K562 (cell line): ENCODE data around the gene BEST1. TPM values are rescaled to one million over a fixed set of nuclear protein-coding genes. Genes with fewer than 3 reads are reported as not detected.

ENCODE experiments used
- ATAC-seq: fragments of 200-7000 bp; cut with Tn5 transposase; 3 replicates; pipeline ENCODE4 v1.9.1; 2020; ENCODE audit warnings: moderate library complexity
- BruUV-seq: library from RNA; stranded (reverse); fragments of 400-500 nt; replicated peaks from 2 replicates; lab custom pipeline; 2021; lab: Mats Ljungman, UMichigan
- CTCF ChIA-PET: fragments of 300-600 bp; formaldehyde crosslinking; extraction: SDS; loops from one replicate; lab custom pipeline; 2021; ENCODE audit warnings: low intra/inter-chr PET ratio; lab: Yijun Ruan, JAX
- POLR2A ChIA-PET: fragments of 300-600, 350-650 bp; sonication (Branson Sonifier 250); formaldehyde crosslinking; extraction: SDS; loops from one replicate; lab custom pipeline; 2021; ENCODE audit warnings: antibody characterized with exemption, inconsistent platforms; lab: Yijun Ruan, JAX
- DNase-seq, 4 experiments: peaks; one replicate each; pipeline versions ENCODE4 v3.0.0 to v3.0.0-alpha.2; 2011 to 2018; ENCODE audit warnings: low spot score in 3 of 4, mixed read lengths in 3 of 4; ENCODE audit errors: extremely low read depth in 1 of 4
- FAIRE-seq: peaks from 2 replicates; lab custom pipeline; 2011; peaks lifted over from hg19 to GRCh38; lab: Jason Lieb, UNC
- H2AFZ ChIP-seq: 2 replicates; pipeline ENCODE4 v1.6.0; 2011; ENCODE audit warnings: low read depth, low read length, control low read depth, inconsistent platforms
- H3K27ac ChIP-seq: fragments of 200-600 bp; 3 replicates; pipeline ENCODE4 v1.8.0; 2011; ENCODE audit warnings: low read depth, mild to moderate bottlenecking, control low read depth, inconsistent platforms, low read length, moderate library complexity, mixed read lengths; ENCODE audit errors: extremely low read depth
- H3K27me3 ChIP-seq, 2 experiments: fragments of 300-600 bp in 1 of 2; 2 replicates in 1 of 2; 3 replicates in 1 of 2; pipeline versions ENCODE4 v1.6.0 to v1.8.0; 2011; ENCODE audit warnings: inconsistent platforms in 2 of 2, low read length in 2 of 2, mild to moderate bottlenecking in 1 of 2, mixed read lengths in 1 of 2, moderate library complexity in 1 of 2; ENCODE audit not compliant: control insufficient read depth in 2 of 2, insufficient read depth in 2 of 2
- H3K36me3 ChIP-seq: fragments of 300-600 bp; 3 replicates; pipeline ENCODE4 v1.8.0; 2011; ENCODE audit warnings: mild to moderate bottlenecking, low read length, inconsistent platforms; ENCODE audit not compliant: control insufficient read depth, insufficient read depth
- H3K4me1 ChIP-seq, 2 experiments: fragments of 200-600 bp in 1 of 2; replicated peaks in 1 of 2; 2 replicates in 1 of 2; 3 replicates in 1 of 2; pipeline versions ENCODE4 v1.5.1 to v1.8.0; 2011; ENCODE audit warnings: inconsistent platforms in 2 of 2, low read length in 2 of 2, mild to moderate bottlenecking in 1 of 2, mixed read lengths in 1 of 2, moderate library complexity in 1 of 2; ENCODE audit not compliant: control insufficient read depth in 2 of 2, insufficient read depth in 2 of 2
- H3K4me2 ChIP-seq: 2 replicates; pipeline ENCODE4 v1.6.1; 2011; ENCODE audit warnings: low read length, control low read depth, inconsistent platforms, mixed read lengths; ENCODE audit not compliant: insufficient read depth
- H3K4me3 ChIP-seq: fragments of 200-600 bp; sonication (generic), shearing (Covaris generic); 2 replicates; pipeline ENCODE4 v1.5.1; 2016; ENCODE audit warnings: control low read depth, inconsistent platforms
- H3K79me2 ChIP-seq: fragments of 200-600 bp; 3 replicates; pipeline ENCODE4 v1.8.0; 2011; ENCODE audit warnings: low read length, inconsistent platforms; ENCODE audit not compliant: control insufficient read depth, insufficient read depth
- H3K9ac ChIP-seq, 2 experiments: 2 replicates each; pipeline versions ENCODE4 v1.6.0 to v1.6.1; 2011; ENCODE audit warnings: low read depth in 2 of 2, low read length in 2 of 2, control low read depth in 1 of 2, inconsistent platforms in 1 of 2, mild to moderate bottlenecking in 1 of 2, mixed read lengths in 1 of 2; ENCODE audit not compliant: insufficient read depth in 1 of 2
- H3K9me1 ChIP-seq: one replicate; pipeline ENCODE4 v1.6.0; 2011; ENCODE audit warnings: inconsistent platforms, mild to moderate bottlenecking, low read length, moderate library complexity; ENCODE audit not compliant: control insufficient read depth, insufficient read depth
- H3K9me3 ChIP-seq: replicated peaks from 2 replicates; pipeline ENCODE4 v1.5.1; 2011; ENCODE audit warnings: low read depth, low read length, inconsistent platforms; ENCODE audit not compliant: control insufficient read depth, insufficient read depth
- H4K20me1 ChIP-seq: replicated peaks from 2 replicates; pipeline ENCODE4 v1.6.1; 2011; ENCODE audit warnings: low read length, inconsistent platforms, mixed read lengths; ENCODE audit not compliant: control insufficient read depth, insufficient read depth
- ARNT ChIP-seq, 2 experiments: fragments of 450-650 bp; IDR thresholded peaks; 2 replicates each; pipeline ENCODE4 v1.6.1; 2016; ENCODE audit warnings: mild to moderate bottlenecking in 1 of 2
- CBX3 ChIP-seq, 2 experiments: IDR thresholded peaks; 1 replicate in 1 of 2; 2 replicates in 1 of 2; pipeline ENCODE4 v1.6.1; 2012; ENCODE audit warnings: inconsistent platforms in 2 of 2, low read length in 2 of 2, borderline replicate concordance in 1 of 2, control low read depth in 1 of 2
- CEBPB ChIP-seq: fragments of 450-650 bp; IDR thresholded peaks from 2 replicates; pipeline ENCODE4 v1.6.1; 2016; ENCODE audit warnings: missing genetic modification characterization, missing compliant biosample characterization
- ZNF75A ChIP-seq: fragments of 450-650 bp; formaldehyde crosslinking; IDR thresholded peaks from 2 replicates; pipeline ENCODE4 v1.4.0; 2020; ENCODE audit warnings: mild to moderate bottlenecking
- WGBS: fragments of 100-300 bp; shearing (Covaris generic); methylation state at CpG from one replicate; pipeline ENCODE4 v1.1.6; 2016; ENCODE audit warnings: low coverage, mixed read lengths; ENCODE audit not compliant: insufficient coverage; ENCODE audit errors: missing lambda C conversion rate; 5-methylcytosine and 5-hydroxymethylcytosine counted together
- in situ Hi-C: fragments of 300-500 bp; cut with MboI; formaldehyde crosslinking; loops from 4 replicates; pipeline ENCODE4 v1.15.0; 2018; ENCODE audit warnings: inconsistent platforms, mixed read lengths
- intact Hi-C: fragments of 100-400 bp; cut with micrococcal nuclease; formaldehyde crosslinking; loops from 2 replicates; pipeline ENCODE4 v1.14.2; 2022
- polyA plus RNA-seq, 8 experiments: library from polyadenylated mRNA; depleted of rRNA in 4 of 8; stranded (reverse) in 5 of 8; unstranded in 3 of 8; fragments of >200 nt; fragmentation: Nextera tagmentation in 2 of 8; fragmentation: Illumina TruSeq in 1 of 8; extraction: Ambion mirVana in 2 of 8; extraction: Trizol in 1 of 8; gene quantifications; 2 replicates each; pipeline versions ENCODE4 v1.2.1 to v1.2.3, GENCODE V29; 2011 to 2014; ENCODE audit warnings: inconsistent platforms in 1 of 8, missing spikeins in 1 of 8
- total RNA-seq, 7 experiments: library from RNA; depleted of rRNA in 6 of 7; stranded (reverse); fragments of >200 nt in 6 of 7; fragmentation: Illumina TruSeq in 2 of 7; extraction: Trizol in 2 of 7; gene quantifications; 2 replicates each; pipeline versions ENCODE4 v1.2.1 to v1.2.3, GENCODE V29; 2011 to 2021; ENCODE audit warnings: low replicate concordance in 1 of 7
- TF ChIP-seq, protein P1 (sequence below): fragments of 450-650 bp; IDR thresholded peaks from 2 replicates; pipeline ENCODE4 v1.6.1; 2016; ENCODE audit warnings: mild to moderate bottlenecking, moderate library complexity
- TF ChIP-seq, protein P2 (sequence below): fragments of 250-450 bp; sonication (Bioruptor Pico); IDR thresholded peaks from 2 replicates; pipeline ENCODE4 v1.8.0; 2021; ENCODE audit warnings: moderate library complexity, mild to moderate bottlenecking, inconsistent platforms

Gene BEST1
- total and polyA plus RNA-seq, 9 of the 15 experiments (the other 6 are each of a cell fraction or from before 2014, with no cell fraction given), result 0.07 to 1.3 (median 0.40) TPM

DNA sequence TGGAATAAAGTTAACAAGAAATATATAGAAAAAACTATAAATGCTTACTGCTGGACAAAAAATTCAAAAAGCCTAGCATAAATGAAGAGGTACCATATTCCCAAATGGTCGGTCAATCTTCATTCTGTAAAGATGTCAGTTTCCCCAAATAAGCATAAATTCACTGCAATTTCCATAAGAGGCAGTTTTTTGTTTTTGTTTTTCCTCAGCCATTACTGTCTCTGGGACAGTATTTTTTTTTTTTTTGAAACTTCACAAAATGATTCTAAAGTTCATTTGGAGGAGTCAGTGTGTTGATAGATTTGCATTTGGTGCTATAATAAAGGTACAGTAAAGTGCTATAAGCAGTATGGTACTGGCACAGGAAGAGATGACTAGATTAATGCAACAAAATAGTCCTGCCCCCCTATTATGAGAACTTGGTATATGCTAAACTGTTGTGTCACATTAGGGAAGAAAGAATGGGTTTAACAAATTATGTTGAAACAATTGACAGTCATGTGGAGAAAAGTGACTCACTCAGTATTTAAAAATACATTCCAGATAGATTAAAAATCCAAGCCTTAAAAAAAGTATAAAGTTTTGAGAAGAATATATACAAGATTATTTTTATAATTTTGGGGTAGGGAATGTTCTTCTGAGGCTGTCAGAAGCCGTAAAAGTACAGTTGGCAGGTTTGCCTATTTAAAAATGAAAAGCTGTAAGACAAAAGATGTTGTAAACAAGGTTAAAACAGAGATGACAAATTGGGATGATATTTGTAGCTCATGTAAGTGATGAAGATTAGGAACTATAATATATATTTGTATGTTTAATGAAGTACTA, 19.9 kb downstream of the BEST1 start:
- H3K27ac ChIP-seq, result peak overlapping the region; percentile 89
- in situ Hi-C loops (loop anchor here (5.0 kb wide), 1 partner anchor 57 kb away; no protein-coding TSS in a partner anchor), intact Hi-C loops (loop anchor here (5.0 kb wide), 1 partner anchor 82 kb away; no protein-coding TSS in a partner anchor)
- H3K4me2 ChIP-seq, result peak overlapping the region; percentile 10; the same call in 1 of the 2 replicates
- H3K79me2 ChIP-seq, result peaks cover 73% of the 10 kb centered on the region
- H3K9me3 ChIP-seq, result no peaks in the 10 kb centered on the region
- ATAC-seq, result no peak
- H3K36me3 ChIP-seq, result peaks cover 18% of the 10 kb centered on the region
- H3K27me3 ChIP-seq, result no peaks in the 10 kb centered on the region
- WGBS, result 61% methylated on average over 2 of the region's 2 CpGs
- FAIRE-seq, result no peak
- peak overlapping the region in 1 of 2 experiments; percentile 92; a peak in 3 of 4 replicates for H3K9ac ChIP-seq
- CTCF ChIA-PET, result no interaction called here
- POLR2A ChIA-PET, result interaction anchor here (0.5 to 11.8 kb wide), 12 partner anchors 7 to 154 kb away, joined by 3 to 327 read pairs (median 11); partner anchors contain the start of genes BEST1 and INCENP
- BruUV-seq, result no TSS peak
- peak overlapping the region; percentile 80 for H3K4me3 ChIP-seq
- DNase-seq, result no peak
- peaks cover 19% of the 10 kb centered on the region for H4K20me1 ChIP-seq
- no peaks in the 10 kb centered on the region for H3K9me1 ChIP-seq
- H3K4me1 ChIP-seq, result peaks cover 45 to 53% of the 10 kb centered on the region in 2 experiments
- H2AFZ ChIP-seq, result no peak overlapping the region
- TF ChIP-seq, protein P1, sequence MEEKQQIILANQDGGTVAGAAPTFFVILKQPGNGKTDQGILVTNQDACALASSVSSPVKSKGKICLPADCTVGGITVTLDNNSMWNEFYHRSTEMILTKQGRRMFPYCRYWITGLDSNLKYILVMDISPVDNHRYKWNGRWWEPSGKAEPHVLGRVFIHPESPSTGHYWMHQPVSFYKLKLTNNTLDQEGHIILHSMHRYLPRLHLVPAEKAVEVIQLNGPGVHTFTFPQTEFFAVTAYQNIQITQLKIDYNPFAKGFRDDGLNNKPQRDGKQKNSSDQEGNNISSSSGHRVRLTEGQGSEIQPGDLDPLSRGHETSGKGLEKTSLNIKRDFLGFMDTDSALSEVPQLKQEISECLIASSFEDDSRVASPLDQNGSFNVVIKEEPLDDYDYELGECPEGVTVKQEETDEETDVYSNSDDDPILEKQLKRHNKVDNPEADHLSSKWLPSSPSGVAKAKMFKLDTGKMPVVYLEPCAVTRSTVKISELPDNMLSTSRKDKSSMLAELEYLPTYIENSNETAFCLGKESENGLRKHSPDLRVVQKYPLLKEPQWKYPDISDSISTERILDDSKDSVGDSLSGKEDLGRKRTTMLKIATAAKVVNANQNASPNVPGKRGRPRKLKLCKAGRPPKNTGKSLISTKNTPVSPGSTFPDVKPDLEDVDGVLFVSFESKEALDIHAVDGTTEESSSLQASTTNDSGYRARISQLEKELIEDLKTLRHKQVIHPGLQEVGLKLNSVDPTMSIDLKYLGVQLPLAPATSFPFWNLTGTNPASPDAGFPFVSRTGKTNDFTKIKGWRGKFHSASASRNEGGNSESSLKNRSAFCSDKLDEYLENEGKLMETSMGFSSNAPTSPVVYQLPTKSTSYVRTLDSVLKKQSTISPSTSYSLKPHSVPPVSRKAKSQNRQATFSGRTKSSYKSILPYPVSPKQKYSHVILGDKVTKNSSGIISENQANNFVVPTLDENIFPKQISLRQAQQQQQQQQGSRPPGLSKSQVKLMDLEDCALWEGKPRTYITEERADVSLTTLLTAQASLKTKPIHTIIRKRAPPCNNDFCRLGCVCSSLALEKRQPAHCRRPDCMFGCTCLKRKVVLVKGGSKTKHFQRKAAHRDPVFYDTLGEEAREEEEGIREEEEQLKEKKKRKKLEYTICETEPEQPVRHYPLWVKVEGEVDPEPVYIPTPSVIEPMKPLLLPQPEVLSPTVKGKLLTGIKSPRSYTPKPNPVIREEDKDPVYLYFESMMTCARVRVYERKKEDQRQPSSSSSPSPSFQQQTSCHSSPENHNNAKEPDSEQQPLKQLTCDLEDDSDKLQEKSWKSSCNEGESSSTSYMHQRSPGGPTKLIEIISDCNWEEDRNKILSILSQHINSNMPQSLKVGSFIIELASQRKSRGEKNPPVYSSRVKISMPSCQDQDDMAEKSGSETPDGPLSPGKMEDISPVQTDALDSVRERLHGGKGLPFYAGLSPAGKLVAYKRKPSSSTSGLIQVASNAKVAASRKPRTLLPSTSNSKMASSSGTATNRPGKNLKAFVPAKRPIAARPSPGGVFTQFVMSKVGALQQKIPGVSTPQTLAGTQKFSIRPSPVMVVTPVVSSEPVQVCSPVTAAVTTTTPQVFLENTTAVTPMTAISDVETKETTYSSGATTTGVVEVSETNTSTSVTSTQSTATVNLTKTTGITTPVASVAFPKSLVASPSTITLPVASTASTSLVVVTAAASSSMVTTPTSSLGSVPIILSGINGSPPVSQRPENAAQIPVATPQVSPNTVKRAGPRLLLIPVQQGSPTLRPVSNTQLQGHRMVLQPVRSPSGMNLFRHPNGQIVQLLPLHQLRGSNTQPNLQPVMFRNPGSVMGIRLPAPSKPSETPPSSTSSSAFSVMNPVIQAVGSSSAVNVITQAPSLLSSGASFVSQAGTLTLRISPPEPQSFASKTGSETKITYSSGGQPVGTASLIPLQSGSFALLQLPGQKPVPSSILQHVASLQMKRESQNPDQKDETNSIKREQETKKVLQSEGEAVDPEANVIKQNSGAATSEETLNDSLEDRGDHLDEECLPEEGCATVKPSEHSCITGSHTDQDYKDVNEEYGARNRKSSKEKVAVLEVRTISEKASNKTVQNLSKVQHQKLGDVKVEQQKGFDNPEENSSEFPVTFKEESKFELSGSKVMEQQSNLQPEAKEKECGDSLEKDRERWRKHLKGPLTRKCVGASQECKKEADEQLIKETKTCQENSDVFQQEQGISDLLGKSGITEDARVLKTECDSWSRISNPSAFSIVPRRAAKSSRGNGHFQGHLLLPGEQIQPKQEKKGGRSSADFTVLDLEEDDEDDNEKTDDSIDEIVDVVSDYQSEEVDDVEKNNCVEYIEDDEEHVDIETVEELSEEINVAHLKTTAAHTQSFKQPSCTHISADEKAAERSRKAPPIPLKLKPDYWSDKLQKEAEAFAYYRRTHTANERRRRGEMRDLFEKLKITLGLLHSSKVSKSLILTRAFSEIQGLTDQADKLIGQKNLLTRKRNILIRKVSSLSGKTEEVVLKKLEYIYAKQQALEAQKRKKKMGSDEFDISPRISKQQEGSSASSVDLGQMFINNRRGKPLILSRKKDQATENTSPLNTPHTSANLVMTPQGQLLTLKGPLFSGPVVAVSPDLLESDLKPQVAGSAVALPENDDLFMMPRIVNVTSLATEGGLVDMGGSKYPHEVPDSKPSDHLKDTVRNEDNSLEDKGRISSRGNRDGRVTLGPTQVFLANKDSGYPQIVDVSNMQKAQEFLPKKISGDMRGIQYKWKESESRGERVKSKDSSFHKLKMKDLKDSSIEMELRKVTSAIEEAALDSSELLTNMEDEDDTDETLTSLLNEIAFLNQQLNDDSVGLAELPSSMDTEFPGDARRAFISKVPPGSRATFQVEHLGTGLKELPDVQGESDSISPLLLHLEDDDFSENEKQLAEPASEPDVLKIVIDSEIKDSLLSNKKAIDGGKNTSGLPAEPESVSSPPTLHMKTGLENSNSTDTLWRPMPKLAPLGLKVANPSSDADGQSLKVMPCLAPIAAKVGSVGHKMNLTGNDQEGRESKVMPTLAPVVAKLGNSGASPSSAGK, result no peak
- TF ChIP-seq ZNF75A (CRISPR knock-in tag), result 0 out of 2 replicates have a peak, but pooled peaks have one; percentile 12
- TF ChIP-seq, protein P2, sequence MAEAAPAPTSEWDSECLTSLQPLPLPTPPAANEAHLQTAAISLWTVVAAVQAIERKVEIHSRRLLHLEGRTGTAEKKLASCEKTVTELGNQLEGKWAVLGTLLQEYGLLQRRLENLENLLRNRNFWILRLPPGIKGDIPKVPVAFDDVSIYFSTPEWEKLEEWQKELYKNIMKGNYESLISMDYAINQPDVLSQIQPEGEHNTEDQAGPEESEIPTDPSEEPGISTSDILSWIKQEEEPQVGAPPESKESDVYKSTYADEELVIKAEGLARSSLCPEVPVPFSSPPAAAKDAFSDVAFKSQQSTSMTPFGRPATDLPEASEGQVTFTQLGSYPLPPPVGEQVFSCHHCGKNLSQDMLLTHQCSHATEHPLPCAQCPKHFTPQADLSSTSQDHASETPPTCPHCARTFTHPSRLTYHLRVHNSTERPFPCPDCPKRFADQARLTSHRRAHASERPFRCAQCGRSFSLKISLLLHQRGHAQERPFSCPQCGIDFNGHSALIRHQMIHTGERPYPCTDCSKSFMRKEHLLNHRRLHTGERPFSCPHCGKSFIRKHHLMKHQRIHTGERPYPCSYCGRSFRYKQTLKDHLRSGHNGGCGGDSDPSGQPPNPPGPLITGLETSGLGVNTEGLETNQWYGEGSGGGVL (CRISPR knock-in tag), result 0 out of 2 replicates have a peak, but pooled peaks have one; percentile 57
- TF ChIP-seq CBX3 (IDR thresholded peaks at IDR 0.05; ENCODE audit: borderline replicate concordance in 1 of 2, low read length in 2 of 2), result no peak
- TF ChIP-seq ARNT (IDR thresholded peaks at IDR 0.05), result 0 out of 4 replicates have a peak, but pooled peaks of 1 of the 2 experiments have one; percentile 24
- peak; percentile 87 for TF ChIP-seq CEBPB
